Activated T-cell treated with anti-CD3 and anti-CD28 coated beads for 4 hours (primary cell): ENCODE measurements around the gene STEAP2.
"Not testable (repeated sequence)": the region's sequence is repeated elsewhere in the genome, so short reads cannot be mapped to it uniquely, and the experiment has no call there.

Source experiments
- DNase-seq: peaks from one replicate; pipeline ENCODE4 v3.0.0-alpha.2; 2020

The STEAP2 gene

DNA sequence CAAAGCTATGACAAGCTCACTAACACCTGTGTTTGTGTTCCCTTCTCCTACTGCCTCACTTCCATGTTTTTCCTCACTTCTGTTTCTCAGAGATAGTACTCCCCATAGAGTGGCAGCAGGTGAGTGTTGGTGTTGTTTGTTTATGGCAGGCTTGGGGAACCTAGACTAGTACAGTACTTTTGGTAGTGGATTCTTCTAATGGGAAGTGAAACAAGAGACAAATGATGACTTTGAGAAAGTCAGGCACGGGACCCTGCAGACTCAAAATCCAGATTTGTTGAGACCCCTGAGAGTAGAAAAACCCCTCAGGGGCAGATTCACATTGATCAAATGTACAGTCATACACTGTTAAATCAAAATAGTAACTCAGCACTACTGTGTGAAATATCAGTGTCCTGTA is 27.0 kb downstream of the STEAP2 start:
- DNase-seq, result no peak

- no peak for DNase-seq
Observed at GRCh38 chr7:90239050-90239449, 27.5 kb downstream of the STEAP2 start.

DNA sequence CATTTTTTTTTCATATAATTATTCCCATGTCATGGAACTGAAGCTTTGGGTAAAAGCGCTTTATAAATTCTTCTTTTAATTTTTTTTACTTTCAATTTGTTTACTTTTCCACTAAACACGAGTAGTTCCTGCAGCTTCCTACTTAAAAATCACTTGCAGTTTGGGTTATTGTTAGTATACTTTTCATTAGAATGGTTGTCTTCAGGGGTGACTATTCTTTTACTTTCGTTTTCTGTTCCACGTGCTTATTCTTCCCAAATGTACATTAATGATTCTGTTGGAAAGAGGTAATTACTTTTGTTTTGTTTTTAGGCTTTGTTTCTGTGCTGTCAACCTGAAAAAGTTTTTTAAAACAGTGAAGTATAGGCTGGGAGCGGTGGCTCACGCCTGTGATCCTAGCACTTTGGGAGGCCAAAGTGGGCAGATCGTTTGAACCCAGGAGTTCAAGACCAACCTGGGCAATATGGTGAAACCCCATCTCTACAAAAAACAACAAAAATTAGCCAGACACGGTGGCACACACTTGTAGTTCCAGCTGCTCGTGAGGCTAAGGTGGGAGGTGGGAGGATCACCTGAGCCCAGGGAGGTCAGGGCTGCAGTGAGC is 28.2 kb downstream of the STEAP2 start:
- no peak for DNase-seq

GRCh38 chr7:90242369-90243168 is 31.0 kb downstream of the STEAP2 start:
- DNase-seq, result no peak

GRCh38 chr7:90243556-90243955 is 32.0 kb downstream of the STEAP2 start:
- no peak for DNase-seq

- DNase-seq, result no peak
Observed at GRCh38 chr7:90244565-90244908, 33.0 kb downstream of the STEAP2 start.

- peak; percentile 78 for DNase-seq
Observed at GRCh38 chr7:90244909-90245851, 33.6 kb downstream of the STEAP2 start, which contains the start of gene CFAP69. TSS of gene CFAP69 (plus strand) at chr7:90245174. CDS start at chr7:90245425, 251 bp downstream.

DNA sequence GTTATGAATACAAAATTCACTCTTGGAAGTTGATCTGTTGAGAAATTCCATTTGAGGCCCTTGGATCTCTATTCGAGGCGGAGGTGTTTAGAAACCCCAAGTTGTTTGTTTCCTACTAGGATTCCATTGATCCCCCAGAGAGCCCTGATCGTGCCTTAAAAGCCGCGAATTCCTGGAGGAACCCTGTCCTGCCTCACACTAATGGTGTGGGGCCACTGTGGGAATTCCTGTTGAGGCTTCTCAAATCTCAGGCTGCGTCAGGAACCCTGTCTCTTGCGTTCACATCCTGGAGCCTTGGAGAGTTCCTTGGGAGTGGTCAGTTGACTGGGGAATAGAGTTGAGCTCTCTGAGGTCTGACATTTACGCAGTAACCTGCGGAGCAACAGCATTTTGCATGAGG is 34.6 kb downstream of the STEAP2 start:
- no peak for DNase-seq

DNA sequence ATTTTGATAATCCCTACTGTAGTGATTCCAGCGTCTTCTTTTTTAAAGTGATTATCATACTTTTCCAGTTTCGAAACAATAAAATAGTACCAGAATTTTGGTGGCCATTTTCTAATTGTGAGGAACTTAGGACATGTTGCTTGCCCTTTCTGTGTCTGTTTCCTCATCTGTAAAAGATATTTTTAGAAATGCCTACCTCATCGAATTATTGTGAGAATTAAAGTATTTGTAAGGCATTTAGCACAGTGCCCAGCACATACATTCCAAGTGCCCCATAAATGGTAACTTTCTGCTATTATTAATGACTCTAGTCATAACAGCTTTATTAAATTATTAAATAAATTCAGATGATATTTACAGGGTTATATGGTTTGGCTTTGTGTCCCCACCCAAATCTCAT is 37.2 kb downstream of the STEAP2 start:
- no peak for DNase-seq

GRCh38 chr7:90250601-90251303 is 39.2 kb downstream of the STEAP2 start:
- DNase-seq, result no peak

DNA sequence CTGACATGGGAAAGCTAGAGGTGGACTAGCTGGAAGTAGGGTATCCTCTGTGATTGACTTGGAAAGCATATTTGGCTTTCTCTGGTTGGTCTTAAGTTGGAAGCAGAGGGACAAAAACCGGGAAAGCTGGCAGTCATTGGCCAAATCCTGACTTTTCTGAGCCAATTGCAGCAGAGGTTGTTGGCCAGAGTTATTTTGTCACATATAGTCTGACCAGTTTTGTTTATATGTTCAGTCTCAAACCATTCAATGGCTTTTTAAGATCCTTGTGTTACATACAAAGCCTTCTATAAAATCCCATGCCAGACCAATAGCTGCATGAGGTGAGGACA is 39.7 kb downstream of the STEAP2 start:
- DNase-seq, result no peak

DNA sequence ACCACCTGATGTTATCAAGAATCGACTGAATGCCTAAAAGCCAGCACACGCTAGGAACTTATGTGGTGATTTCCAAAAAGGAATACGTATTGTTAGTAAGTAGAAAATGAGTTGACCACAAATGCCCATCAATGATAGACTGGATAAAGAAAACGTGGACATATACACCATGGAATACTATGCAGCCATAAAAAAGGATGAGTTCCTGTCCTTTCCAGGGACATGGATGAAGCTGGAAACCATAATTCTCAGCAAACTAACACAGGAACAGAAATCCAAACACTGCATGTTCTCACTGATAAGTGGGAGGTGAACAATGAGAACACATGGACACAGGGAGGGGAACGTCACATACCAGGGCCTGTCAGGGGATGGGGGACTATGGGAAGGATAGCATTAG is 44.5 kb downstream of the STEAP2 start:
- DNase-seq, result not testable (repeated sequence)

DNA sequence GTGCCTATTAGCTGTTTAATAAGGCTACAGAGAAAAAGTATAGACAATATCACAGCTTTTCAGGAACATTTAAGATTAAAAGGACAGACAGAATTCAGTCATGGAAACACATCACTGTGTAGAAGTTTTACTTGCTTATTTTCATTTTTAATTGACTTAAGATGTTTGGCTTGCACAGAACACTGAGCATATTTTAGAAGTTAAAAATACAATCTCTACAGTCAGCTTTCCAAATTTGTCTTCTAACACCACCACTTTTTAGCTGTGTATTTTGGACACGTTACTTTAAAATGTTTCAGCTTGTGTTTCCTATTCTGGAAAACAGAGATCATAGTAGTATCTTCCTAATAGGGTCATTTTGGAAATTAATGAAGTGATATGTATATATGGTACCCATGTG is 45.2 kb downstream of the STEAP2 start:
- DNase-seq, result no peak

DNA sequence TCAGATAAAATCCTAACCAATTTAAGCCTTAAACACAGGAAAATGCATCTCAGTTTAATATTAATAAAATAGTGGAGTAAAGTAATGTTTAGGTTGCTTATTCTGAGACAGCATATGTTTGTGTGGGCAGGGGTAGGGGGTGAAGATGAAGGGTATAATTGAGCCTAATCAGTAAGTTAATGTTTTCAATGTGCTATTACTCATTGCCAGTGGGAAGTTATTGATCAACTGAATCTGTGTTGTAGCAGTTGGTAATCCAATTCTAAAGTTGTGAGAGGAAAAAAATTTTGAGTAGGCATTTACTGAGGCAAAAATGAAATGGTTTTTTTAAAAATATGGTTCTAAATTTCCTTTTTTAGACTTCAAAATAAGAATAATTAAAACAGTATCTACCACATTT is 49.9 kb downstream of the STEAP2 start:
- no peak for DNase-seq

DNA sequence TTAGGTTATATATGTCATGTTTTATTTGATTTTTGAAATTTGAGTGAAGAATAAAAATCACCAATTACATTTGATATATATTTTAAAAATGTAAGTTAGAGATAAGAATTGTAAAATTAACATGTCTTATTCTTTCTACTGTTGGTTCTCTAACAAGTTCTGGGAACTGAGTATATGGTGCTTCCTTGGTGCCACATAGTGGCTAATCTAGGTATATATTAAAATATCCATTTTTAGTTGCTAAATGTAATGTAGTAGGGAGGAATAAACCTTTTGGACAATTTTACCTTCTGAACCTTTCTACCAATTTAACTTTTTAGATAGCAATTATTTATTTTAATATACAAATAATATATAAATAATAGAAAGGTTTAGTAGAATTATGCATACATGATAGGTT is 50.9 kb downstream of the STEAP2 start:
- no peak for DNase-seq

DNA sequence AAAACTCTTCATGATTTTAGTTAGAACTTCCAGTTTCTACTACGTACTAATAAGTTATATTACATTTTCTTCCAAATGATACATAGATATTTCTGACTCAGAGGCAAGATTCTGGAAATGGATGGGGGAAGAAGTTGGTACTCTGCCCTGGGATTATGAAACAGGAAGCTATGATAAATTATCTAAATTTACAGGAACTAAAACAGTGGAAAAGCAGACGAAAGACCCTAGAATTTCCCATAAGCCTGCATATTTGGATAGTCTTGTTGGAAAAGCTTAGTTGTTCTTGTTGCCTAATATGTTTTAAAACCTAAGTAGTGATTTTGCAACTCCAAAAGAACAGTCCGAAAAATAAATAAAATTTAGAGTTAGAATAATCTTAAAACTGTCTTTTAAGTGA is 55.3 kb downstream of the STEAP2 start:
- no peak for DNase-seq

DNA sequence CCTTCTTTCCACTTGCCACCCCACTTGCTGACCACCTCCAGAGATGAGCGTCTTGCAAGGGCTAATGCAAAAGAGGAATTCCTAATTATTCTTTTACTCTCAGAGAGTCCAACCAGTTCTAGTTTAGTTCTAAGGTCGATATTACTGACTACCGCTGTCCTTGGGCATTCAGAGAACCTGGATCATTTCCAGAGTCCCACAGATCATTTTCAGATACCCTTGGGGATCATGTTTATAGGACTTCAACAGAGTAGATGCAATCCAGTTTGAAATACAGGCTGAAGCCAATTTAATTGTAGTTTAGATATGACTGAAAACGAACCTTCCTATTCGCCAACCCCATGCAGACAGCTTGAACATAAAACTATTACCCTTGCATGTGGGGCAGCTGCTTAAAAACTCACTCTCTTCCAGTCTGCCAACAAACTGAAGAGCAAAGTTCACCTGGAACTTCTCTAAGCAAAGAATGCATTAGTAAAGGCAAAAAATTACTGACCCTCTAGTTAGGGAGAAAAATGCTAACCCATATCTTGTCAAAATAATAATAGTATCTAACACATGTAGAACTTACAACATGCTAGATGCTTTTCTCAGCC is 55.8 kb downstream of the STEAP2 start:
- DNase-seq, result no peak

GRCh38 chr7:90269163-90269562 is 57.6 kb downstream of the STEAP2 start:
- DNase-seq, result no peak

DNA sequence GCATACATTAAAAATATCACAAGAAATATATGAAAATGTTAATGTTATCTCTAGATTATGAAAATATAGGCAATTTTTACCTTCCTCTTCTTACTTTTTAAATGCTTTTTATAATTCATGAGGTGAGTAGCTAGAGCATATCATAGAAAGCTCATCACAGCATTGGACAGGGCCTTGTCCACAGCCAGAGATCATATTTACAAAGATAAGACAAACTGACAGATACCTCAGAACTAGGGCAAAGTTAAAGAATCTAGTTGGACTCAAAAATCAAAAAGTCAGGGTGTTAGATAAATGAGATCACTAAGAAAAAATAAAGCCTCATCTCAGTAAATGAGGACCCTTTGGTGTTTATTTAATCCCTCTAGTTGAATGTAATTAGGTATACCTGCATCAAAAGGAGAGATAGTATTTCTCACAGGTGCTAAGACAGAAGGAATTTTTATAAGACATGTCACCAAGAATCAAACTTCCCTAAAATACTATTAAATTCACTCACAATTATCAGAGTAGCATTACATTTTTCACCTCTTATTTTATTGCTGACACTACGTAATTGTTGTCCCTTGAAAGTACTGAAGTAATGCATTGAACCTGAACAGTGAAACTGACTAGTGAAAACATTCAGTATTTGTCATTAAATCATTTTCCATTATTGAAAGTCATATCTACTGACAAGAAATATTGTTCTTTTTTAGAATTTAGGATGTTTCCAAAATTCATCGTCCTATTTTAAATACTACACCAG is 59.1 kb downstream of the STEAP2 start:
- no peak for DNase-seq

DNA sequence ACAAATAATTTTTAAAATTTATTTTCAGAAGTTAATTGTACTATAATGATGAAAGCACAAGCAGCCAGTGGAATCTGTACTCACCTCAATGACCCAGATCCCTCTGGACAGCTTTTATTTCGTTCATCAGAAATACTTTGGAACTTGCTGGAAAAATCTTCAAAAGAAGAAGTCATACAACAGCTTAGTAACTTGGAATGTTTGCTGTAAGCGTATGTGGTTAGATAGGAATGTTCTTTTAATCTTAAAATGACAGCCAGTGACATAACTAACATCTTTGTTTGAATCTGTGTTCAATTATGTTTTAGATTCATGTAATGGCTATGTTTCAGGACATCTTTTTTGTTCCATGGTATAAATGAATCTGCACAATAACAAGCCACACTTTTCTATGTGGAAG is 60.2 kb downstream of the STEAP2 start:
- no peak for DNase-seq

DNA sequence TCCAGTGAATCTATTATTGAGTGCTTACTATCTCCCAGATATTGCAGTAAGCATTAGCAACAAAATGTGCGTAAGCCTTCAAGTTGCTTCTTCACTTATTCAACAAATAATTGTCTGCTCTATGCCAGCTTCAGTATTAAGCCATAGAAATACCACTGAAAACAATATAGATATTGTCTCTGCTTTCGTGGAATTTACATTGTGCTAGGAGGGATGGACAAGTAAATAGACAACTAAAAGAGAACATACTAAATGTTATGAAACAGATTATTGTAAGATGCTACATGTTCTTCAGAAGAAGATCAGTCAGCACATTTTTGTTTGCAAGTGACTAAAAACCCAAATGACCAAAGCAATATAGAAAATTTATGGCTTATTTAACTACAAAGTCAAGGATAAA is 60.7 kb downstream of the STEAP2 start:
- DNase-seq, result no peak

DNA sequence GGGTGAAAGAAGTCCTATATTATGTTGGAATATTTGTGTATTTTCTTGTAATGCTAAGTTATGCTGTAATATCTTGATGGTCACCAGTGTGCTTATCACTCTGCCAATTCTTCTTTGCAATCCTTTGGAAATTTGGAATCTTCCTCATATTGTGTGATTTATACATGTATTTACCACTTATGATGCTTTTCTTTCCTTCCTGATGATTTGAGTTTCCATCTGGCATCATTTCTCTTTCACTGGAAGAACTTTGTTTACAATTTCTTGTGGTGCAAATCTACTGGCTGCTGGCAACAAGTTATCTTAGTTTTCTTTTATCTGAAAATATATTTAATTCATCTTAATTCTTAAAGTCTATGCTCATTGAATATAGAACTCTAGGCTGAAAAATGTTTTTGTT is 62.6 kb downstream of the STEAP2 start:
- DNase-seq, result no peak
